ENCODE data around the gene FCN1.
"Not testable (repeated sequence)": the region's sequence is repeated elsewhere in the genome, so short reads cannot be mapped to it uniquely, and the experiment has no call there.

FCN1 gene

DNA sequence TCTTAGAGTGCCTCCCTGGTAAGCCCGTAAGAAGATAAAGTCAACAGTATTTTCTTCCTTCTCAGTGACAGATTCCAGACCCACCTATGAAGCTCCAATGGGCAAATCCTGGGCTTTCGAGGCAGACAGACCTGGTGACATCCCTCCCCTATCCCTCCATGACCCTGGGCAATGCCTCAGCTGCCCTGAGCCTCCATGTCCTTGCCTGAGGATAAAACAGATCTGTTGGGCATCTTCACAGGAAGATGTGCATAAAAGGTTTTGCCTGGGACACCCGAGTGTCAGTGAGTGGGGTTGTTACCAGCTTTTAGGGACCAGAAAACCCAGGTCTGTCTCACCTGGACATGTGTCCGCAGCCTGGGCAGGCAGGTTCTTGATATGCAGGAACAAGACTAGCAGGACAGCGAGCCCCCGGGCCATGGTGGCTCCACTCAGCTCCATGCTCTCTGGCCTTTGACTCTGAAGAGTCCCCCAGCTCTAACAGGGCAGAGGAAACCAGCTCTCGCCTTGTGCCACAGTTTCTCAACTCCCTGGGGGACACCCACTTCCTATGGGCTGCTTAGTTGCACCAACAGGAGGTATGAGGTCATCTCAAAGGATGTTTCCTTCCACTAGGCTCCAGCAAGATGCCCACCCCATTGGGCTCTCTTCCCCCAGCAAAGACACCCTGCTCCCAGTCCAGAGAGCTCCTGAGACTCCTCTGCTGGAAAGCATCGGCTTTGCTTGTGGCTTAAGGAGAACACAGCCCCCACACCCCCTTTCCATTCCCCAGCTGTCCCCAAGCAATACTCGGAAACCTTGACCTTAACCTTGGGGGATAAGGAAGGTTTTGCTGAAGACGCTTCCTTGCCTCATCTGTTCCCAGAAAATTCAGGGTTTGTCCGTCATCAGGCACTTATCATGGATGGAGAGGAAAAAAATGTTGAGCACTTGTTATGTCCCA is at the start of gene FCN1:
FCN1 (minus strand) TSS at position 482 of the 943 bp plus-strand sequence; CDS start at position 441, 41 bp downstream.
- ATAC-seq: no peak

DNA sequence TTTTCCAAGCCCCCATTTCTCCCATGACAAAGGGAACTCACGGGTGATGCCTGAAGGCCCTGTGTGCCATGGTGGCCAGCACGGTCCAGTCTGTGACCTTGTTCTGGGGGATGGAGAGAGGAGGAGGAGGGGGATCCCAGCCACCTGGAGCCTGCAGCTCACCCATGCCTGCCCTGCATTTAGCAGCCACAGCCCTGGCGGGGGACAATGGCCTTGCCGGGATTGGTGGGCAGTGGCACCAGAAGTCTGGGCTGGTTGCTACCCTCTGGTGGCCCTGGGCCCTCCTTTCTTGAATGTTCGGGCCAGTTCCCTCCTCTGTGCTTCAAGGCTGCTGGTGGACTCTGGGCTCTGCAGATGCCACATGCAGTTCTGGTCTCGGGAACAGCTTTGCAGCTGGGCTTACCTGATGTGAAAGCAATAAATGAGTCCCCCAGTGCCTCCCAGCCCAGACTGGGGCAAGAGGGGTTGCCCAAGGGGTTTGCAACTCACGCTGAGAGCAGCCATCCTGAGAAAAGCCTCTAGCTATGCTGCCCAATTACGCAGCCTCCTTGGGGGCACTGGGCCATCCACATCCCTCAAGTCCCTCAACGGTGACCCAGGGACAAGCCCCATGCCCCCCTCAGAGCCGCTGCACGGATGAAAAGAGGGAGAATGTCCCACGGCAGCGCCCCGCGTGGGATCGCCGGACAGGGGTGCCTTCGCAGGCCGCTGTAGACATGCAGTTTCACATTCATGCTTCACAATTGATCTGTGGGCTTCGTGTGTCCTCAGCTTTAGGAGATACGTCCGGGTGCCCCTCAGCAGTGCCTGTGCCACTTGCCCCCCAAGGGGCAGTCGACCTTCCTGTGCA is 49.2 kb upstream of the FCN1 start:
- no peak for ATAC-seq

DNA sequence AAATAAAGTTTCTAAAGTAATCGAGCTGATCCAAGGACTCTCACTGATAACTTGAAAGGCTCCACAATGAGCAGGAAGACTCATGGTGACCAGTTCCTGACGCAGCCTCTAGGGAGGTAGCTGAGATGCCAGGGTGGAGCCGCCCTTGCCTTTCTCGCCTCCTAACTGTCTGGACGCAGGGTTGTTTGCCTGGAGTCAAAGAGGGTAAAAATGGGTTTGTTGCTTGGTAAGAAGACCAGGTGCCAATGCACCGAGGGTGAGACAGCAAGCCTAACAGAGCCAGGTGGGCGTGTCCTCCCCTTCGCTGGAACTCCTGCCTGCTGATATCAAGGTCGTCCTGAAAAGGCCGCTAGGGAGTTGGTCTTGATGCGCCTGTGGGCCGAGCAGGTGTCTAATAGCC is 48.6 kb upstream of the FCN1 start:
- no peak for ATAC-seq

DNA sequence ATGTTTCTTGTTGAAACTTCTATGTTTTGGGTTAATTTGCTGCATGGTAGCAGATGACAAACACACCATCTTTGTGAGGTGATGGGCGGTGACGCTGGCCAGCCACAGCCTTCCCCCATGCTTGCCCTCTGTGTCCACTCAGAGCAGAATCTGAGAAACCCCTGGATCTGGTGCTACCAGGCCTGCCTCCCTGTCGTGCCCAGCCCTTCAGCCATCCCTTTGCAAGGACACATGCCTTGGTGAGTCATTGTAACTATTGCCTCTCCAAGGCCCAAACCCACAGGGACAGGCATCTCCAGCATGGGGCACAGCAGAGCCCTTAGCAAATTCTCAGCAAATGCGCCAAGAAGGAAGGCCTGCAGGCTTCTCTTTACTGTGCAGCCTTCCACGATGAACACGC is 48.1 kb upstream of the FCN1 start:
- no peak for ATAC-seq

DNA sequence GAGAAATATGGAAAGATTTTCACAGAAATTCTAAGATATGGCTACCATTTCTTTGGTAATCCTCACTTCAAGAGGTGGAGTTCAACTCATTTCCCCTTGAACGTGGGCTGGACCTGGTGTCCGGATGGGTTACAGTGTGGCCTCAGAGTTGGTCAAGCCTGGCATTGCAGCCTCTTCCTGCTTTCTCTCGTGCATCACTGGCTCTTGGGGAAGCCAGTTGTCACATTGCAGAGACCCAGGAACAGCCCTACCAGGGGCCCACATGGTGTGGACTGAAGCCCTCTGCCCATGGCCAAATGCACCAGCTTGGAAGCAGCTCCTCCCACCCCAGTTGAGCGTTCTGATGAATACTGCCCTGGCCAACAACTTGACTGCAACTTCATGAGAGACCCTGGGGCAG is 47.7 kb upstream of the FCN1 start:
- no peak for ATAC-seq

DNA sequence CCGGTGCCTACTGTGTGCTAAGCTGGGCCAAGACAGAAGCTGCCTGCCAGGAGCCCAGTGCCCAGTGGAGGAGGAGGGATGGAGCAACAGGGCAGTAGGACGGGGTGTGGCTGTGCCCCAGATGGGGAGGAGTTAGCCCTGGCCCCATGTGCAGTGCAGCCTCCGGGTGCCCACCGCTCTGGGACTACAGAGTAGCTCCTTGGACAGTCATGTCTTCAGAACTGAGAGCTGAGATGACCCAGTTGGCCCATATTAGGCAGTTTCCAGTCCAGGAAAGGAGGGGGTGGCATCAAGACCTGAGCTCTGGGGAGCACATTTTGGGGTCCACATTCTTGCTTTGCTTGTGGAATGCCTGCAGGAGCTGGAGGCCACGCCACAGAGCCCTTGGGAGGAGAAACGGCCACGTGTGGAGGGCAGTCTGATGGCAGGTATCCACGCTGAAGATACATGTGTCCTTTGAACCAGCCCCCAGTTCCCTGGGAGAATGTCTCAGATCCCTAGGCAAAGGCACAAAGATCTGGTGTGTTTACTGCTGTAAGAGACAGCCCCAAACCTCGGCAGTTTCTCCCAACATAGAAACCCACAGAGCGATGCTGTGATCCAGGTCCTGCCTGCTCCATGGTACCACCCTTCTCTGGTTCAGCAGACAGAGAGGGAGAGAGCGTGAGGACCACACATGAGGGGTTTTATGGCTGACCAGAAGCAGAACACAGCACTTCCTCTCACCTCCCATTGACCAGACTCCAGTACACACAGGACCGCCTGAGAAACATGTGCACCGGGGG is 46.8 kb upstream of the FCN1 start:
- no peak for ATAC-seq

DNA sequence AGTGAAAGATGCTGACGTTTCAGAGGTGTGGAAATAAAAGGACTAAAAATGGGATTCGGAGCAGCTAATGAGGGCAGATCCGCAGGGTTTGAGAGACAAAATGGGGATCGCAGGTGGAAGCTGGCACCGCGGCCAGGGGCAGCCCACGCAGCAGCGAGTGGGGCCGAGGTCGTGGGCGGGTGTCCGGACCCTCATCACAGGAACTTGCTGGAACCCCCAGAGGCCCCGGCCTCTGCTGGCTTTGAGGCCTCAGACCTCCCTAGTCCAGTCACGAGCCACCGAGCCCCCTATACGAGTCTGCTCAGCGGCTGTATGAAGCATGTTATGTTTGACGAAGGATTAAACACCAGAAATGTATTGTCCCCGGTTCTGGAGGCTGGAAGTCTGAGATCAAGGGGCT is 45.8 kb upstream of the FCN1 start:
- ATAC-seq: no peak

DNA sequence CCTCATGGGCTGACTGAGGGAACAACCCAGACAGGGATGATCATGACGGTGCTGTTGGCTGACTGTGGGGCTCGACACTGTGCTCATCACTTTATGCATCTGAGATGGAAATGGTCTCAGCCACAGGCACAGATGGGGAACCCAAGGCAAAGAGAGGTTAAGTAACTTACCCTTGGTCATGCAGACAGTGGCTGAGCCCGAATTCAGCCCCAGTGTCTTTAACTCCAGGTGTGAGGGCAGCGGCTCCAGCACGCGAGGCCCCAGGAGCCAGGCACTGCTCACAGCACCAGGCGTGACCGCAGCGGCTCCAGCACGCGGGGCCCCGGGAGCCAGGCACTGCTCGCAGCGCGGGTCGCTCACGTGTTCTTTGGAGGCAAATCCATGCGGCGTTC is 45.3 kb upstream of the FCN1 start:
- no peak for ATAC-seq

DNA sequence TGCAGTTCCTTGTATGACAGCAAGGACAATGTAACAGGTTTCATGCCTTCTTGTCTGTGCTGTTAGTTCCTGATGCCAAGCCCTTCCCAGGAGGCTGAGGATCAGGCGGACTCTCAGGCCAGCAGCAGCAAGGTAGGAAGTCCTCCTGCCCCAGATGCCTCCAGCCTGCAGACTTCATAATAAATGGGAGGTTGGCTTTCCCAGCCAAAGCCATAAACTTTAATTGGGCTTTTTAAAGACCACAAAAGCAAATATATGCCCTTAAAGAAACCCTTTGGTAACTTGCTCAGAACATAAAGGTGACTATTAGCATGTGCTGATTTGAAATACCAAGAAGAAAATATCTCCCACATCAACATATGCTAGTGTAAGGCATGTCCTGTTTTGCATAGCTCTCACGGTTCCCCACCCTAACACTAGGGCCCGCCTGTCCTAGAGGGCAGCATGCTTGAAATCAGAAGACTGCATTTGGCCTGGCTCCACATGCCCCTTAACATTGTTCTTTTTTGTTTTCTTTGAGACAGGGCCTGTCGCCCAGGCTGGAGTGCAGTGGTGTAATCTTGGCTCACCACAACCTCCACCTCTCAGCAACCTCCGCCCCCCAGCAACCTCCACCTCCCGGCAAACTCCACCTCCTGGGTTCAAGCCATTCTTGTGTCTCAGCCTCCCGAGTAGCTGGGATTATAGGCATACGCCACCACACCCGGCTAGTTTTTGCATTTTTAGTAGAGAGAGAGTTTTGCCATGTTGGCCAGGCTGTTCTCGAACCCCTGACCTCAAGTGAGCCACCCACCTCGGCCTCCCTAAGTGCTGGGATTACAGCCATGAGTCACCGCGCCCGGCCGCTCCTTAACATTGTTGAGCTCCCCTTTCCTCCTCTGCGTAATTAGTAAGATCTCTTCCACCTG is 44.6 kb upstream of the FCN1 start:
- no peak for ATAC-seq

DNA sequence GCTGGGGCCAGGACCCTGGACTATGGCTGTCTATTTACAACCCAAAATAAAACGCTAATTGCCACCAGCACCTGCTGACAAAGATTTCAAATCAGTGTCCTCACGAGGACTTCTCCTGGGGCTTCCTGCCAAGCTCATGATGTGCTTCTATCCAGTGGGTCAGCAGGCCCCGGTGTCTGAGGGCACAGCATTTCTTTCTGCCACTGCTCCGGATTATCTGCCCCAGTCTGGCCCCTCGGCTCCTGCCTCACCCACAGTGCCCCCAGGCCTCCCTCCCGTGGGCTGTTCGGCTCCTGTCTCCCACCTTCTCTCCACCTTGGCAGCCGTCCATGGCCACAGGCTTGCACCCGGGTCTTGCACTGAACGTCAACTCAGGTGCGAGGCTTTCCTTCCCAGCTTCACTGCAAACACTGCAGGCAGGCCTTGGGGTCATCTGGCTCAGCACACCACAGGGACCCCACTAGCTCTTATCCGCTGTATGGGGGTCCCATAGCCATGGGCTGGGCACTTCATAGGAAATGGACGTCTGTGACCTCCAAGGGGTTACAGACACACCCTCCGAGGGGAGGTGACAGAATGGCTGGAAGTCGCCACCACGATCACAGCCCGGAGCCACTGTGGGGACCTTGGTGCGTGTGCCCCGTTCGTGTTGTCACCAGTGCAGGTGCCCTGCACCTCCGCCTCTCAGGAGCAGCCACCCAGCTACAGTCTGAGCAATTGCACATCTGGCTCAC is 43.8 kb upstream of the FCN1 start:
- ATAC-seq: no peak

DNA sequence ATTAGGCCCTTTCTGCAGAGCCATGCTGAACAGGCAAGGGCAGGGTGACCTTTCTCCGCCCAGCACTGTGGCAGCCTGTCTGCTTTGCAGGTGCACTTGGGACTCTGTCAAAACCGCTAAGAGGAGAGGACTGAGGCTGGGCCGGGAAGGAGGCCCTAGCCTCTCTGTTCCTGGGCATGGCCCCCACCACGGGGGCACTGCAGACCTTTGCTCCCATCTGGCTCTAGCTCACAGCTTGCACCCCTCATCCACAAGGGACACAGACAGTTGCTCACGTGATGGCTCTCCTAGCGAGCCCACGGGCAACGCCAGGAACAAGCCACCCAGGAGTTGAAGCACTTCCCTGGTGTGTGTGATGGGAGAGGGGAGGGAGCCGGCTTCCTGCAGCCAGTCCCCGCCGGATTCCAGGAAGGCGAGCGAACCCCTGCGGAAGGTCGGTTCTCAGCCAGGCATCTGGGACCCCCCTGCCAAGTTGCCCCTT is 43.0 kb upstream of the FCN1 start:
- ATAC-seq: no peak

DNA sequence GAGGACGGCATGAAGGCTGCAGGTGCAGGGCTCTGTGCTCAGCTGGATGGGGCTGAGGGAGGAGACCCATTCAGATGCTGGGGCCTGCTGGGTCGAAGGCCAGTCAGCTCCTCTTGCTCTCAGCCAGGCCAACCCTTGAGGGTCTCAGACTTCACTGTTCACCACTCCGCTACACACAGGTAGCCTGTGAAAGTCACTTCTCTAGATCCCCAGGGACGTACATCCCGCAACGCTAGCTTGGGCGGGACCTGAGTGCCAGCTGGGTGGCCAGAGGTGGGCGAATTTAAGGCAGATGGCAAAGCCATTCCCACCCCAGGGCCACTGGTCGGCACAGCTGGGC is 42.2 kb upstream of the FCN1 start:
- no peak for ATAC-seq

DNA sequence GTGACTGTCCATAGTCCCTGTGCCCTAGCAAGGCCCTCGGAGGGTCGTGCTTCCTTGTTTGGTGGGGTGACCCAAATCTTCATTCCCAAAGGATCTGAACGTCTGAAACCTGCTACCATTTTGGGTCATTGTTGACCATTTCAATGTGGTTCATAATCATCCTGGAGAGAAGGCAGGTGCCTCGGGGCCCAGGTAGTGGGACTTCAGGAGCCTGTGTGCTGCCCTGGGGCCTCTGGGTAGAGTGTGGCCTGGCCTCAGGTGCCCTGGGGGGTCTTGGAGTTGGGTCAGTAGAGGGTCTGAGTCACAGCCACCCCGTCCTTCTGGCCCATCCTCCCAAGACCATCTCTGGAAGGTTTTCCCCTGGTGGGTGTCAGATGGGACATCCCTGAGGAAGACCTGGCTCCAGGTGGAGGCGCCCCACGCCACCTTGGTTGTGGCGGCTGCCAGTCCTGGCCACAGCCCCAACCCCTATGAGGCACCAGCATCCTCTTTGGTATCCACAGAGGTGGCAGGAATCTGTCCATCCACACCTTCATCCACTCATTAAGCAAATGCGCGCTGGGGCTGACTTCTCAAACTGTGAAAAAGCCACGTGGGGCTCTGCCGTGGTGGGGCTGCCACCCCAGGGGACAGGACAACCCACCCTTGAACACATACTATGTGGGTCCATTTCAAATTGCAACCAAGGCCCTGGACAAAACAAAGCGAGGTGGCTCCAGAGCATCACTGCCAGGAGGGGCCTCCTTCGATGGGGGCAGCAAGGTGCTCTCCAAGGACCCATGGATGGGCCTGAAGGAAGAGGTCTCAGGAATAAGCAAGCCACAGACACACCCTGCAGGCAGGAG is 41.6 kb upstream of the FCN1 start:
- no peak for ATAC-seq

DNA sequence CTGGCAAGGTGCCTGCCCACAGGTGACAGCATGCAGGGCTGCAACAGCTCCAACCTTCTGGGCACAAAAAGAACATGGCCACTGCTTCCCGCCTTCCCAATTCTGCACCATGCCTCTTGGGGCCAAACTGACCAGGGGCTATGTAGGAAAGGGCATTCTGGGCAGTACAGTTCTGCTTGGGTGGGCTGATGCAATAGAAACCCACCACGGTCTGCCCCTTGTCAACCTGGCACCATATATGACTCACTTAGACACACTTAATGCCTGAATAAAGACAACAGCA is 40.2 kb upstream of the FCN1 start:
- ATAC-seq: no peak

DNA sequence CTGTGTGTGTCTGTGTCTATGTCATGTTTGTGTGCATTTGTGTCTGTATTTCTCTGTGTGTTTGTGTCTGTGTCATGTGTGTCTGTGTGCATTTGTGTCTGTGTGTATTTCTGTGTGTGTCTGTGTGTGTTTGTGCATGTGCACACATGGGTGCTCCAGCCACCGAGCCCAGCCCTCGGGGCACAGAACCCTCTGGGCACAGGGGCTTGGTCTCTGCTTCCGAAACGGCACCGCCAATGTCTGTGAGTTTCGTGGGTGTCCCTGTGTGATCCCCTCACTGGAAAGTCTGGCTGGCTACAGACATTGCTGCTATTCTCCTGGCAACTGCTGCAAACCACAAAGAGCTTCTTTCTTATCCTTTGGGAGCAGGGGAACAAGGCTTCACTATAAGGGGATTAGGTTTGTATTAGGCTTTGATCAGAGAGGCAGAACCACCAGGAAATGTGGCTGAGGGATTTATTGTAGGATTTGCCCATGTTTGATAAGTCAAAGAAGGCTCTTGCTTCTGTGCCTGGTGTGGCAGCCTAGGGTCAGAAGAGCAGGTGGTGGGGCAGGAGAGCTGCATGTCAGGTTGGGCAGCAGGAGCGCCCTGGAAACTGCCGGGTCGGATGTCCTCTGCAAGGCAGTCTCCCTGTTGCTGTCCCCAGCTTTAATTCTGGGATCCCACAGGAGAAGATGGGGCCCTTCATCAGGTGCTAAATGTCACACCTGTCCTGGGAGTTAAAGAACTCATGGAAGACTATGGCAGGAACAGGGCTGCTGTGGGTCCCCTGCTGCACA is 39.6 kb upstream of the FCN1 start:
- ATAC-seq: no peak

DNA sequence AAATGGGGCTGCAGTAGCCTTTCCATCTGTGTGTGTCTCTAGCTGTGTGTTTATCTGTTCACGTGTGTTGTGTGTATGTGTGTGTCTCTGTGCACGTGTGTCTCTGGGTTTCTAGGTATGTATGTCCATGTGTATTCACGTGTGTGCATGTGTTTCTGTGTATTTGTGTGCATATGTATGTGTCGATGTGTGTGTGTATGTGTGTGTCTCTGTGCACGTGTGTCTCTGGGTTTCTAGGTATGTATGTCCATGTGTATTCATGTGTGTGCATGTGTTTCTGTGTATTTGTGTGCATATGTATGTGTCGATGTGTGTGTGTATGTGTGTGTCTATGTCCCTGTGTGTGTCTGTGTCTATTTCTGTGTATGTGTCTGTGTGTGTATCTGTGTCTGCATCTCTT is 38.7 kb upstream of the FCN1 start:
- ATAC-seq: not testable (repeated sequence)

DNA sequence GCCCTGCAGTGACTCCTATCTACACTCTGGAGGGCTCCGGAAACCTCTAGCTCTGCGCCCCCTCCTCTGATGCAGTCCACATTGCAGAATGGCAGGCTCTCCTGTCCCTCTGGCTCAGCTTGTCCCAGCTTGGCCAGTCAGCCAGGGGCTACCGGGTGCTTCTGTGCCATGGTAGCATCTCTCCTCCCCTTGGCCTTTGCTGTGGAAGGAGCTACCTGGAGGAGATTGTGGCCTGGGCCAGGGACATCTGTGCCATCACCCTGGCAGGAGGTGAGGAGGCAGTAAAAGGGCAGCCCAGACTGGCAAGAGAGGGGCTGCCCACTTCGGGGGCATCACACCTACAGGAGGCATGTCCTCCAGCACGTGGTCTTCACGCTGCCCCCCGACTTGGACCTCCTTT is 38.1 kb upstream of the FCN1 start:
- no peak for ATAC-seq

DNA sequence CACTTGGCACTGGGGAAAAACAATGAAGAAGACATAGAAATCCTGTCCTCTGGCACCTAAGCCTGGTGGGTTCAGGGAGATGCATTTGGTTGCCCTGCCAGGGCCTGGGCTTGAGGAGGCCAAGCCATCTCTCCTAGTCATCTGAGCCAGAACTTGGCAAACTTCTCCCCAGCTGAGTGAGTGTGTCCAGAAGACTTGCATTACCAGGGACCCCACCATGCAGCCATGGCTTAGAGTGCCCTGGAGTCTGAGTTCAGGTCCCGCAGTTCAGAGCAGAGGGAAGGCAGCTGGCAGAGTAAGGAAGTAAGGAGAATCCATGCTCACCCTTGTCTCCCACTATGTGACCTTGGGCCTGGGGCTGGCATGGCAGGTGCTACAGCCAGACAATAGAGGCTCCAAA is 37.4 kb upstream of the FCN1 start:
- no peak for ATAC-seq

DNA sequence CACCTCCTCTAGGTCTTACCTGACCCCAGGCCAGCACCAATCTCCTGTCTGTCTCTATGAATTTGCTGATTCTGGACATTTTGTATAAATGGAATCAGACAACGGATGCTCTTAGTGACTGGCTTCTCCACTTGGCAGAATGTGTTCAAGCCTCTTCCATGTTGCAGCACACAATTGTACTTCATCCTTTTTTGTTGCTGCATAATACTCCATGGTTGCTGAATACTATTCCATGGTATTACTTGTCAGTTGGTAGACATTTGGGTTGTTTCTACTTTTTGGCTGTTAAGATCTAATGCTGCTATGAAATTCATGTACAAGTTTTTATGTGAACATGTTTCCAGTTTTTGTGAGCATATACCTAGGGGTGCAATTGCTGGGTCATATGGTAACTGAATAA is 34.3 kb upstream of the FCN1 start:
- no peak for ATAC-seq

DNA sequence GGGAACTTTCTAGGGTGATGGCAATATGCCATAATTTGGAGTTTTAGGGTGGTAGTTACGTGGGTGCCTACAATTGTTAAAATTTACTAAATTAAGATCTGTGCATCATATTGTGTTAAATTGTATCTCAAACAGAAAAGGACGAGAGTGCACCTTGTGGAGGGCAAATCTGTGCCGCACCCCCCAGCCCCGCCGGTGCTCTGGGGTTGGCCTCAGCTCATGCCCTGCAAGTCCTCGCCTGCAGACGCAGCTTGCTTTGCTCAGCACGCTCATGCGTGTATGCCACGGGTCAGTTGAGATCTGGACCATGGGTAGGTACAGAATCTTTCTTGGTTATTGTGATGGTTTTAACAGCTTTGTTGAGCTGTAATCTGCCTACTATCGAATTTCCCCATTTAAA is 33.7 kb upstream of the FCN1 start:
- ATAC-seq: no peak

All from activated CD4-positive, CD25-positive, alpha-beta regulatory T cell treated with anti-CD3 and anti-CD28 coated beads, Interleukin-2, amount 50 U/mL, for 24 hours (primary cell).